Stimulated activated CD4-positive, alpha-beta T cell treated with anti-CD3 and anti-CD28 coated beads, Interleukin-1b, Interleukin-23, amount 100 ng/mL, for 48 hours (primary cell): Measurements from ENCODE around the gene PFN3.
"Not testable (repeated sequence)": the region's sequence is repeated elsewhere in the genome, so short reads cannot be mapped to it uniquely, and the experiment has no call there.

Source experiments
- DNase-seq: peaks from one replicate; pipeline ENCODE4 v3.0.0-alpha.2; 2020

Gene PFN3

DNA sequence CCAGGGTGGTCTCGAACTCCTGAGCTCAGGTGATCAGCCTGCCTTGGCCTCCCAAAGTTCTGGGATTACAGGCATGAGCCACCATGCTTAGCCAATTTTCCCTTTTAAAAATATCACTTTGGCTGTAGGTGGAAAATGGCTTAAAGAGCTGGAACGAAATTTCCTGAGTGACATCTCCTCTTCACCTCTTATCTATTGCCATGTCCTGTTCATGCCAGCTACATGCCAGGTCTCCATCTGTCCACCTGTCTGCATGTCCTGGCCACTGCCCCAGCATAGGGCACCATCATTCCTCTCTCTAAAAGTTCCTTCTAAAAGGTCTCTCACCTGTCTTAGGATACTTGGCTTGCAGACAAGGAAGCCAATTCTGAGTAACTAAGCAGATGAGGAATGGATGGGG, 23.2 kb upstream of the PFN3 start:
- no peak for DNase-seq

DNA sequence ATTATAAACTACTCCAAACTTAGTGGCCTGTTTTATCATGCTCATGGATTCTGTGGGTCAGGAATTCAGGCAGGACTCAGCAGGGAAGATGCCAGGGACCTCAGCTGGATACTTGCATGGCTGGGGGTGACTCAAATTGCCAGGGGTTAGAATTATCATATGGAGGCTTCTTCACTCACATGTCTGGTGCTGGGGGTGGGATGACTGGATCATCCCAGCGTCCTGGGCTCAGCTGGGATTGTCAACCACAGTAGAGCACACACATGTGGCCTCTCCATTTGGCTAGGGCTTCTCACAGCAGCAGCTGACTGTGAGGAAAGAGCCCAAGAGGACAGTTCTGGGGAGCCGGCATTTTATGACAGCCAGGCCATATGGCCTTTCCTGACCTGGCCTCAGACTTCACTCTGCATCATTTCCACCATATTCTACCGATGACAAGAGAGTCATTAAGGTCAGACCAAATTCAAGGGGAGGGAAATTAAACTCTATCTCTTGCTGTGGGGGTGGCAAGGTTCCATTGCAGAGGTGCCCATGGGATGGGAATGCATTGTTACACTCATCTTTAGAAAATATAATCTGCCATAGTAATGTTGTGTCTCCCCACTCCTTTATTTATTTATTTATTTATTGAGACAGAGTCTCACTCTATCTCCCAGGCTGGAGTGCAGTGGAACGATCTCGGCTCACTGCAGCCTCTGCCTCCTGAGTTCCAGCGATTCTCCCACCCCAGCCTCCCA, 20.8 kb upstream of the PFN3 start:
- no peak for DNase-seq

DNA sequence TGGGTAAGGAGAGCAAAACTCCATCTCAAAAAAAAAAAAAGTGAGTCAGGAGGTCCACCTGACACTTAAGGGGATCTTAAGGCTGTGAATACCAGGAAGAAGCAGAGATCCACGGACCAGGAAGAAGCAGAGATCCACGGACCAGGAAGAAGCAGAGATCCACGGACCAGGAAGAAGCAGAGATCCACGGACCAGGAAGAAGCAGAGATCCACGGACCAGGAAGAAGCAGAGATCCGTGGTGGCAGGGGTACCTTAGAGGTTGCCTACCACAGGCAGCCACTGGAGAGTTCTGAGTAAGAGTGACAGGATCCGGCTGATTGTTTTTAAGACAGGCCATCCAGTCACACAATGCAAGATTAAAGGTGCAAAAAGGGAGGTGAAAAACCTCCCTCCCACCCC, 20.0 kb upstream of the PFN3 start:
- DNase-seq: not testable (repeated sequence)

DNA sequence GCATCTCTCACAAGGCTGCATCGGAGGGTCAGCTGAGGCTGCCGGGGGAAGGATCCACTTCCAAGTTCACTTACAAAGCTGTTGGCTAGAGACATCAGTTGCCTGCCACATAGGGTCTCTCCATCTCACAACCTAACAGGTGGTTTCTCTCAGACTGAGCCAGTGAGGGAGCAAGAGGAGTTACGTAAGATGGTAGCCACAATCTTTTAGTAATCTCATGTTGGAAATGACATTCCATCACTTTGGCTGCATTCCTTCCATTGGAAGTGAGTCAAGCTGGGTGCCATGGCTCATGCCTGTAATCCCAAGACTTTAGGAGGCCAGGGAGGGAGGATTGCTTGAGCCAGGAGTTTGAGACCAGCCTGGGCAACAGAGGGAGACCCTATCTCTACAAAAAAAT, 18.6 kb upstream of the PFN3 start:
- no peak for DNase-seq

DNA sequence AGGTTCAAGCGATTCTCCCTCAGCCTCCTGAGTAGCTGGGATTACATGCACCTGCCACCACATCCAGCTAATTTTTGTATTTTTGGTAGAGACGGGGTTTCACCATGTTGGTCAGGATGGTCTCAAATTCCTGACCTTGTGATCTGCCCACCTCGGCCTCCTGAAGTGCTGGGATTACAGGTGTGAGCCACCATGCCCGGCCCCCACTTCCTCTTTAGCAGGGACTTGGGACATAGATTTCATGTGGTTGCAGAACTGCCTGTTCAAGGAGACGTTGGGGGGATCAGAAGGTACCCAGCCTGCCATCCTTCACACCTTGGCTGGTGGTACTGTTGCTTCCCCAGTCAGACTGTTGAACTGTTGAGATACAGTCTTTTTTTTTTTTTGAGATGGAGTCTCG, 16.6 kb upstream of the PFN3 start:
- DNase-seq: not testable (repeated sequence)

DNA sequence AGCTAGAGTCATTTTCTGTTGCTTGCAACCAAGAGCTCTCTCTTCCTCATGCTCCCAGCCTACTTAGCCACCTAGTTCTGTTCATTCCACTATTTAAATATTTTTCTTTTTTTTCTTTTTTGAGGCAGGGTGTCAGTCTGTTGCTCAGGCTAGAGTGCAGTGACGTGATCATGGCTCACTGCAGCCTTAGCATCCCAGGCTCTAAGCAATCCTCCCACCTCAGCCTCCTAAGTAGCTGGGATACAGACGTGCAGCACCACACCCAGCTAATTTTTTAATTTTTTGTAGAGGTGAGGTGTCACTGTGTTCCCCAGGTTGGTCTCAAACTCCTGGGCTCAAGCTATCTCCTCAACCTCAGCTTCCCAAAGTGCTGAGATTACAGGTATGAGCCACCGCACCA, 14.0 kb upstream of the PFN3 start:
- no peak for DNase-seq

DNA sequence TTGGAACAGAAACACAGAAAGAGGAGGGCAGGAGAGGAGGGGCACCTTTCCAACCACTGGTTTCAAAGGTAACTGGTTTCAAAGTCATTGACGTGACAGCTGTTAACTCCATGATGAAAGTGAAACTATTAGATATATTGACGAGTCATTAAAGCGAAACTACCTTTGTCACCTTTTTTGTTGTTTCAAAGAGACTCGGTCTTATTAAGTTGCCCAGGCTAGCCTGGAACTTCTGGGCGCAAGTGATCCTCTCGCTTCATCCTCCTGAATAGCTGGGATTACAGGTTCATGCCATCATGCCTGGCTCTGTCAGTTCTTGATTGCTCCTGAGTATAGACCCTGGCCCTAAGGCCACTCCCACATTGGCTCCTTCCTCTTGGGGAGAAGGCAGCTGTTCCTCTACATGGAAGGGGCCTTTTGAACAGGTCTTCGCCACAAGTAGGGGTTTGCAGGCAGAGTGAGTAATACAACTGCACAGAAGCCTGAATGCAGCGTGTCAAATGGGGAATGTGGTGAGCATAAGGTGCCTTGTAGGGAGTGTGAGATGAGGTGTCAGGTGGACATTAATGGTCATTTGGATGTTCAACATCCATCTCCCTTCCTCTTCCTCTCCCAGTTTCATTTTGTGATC, 12.3 kb upstream of the PFN3 start:
- DNase-seq: peak; percentile 37

DNA sequence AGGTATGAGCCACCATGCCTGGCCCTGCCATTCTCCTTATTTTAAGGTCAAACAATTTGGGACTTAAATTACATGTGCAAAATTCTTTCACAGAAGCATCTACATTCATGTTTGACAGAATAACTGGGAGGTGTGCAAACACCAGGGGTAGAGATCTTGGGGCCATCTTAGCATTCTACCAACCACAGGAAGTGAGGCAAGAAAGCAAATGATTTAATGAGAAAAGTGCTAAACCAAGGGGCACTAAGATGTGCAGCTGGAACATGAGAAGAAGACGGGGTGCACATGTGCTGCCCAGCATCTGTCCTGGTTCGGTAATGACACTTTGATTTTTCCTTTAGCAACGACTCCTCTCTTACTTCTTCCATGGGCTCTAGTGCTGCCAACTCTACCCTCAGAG, 10.1 kb upstream of the PFN3 start:
- DNase-seq: no peak

DNA sequence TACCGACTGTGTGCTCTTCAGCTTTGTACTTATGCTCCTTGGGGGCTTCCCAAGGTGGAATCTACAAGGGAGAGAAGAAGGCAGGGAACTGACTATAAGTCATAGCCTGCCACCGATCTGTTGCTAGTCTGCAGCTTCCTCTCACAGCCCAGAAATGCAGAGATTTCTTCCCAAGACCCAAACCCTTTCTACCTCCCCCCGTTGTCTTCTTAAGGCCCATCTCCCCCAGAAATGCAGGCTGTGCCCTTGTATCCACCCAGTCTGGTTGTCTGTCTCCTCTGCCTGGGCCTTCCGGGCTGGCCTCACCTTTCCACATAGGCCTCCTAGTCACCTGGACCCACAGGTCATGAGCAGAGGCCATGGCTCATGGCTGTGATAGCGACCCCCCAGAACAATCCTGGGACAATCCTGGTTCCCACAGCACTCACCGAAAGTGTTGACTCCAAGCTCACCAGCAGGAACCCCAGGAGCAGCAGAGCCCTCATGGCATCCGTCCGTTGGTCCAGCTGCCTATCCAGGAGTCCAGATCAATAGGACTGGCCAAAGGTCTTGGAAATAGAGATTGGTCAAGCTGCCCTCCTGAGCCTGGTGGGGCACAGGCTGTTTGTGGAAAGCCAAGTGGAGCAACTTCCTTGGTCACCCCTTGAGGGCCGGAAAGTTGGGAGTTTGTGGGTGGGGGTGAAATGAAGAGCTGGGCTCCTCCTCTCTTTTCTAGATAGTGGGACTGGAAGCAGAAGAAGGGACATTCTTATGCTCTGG, 8.8 kb upstream of the PFN3 start, which contains the start of gene F12:
F12 (minus strand) TSS at position 522 of the 759 bp plus-strand sequence; CDS start at position 485, 37 bp downstream.
- DNase-seq: no peak

DNA sequence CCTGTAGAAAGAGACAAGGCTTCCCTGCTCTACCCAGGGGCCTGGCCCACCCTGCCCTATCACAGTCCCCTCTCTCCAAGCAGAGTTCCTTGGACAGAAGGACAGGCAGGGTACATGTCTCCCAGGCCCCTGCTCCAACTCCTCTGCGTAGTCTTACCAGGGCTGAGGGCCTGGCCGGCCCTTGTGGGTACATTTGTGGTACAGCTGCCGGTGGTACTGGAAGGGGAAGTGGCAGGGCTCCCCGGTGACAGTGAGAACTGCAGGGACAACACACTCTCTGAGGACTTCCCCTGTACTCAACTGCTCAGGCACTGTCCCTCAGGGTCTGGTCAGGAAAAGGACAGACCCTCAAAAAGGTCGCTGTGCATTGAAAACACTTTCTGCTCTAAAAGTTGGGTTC, 5.3 kb upstream of the PFN3 start:
- DNase-seq: no peak

DNA sequence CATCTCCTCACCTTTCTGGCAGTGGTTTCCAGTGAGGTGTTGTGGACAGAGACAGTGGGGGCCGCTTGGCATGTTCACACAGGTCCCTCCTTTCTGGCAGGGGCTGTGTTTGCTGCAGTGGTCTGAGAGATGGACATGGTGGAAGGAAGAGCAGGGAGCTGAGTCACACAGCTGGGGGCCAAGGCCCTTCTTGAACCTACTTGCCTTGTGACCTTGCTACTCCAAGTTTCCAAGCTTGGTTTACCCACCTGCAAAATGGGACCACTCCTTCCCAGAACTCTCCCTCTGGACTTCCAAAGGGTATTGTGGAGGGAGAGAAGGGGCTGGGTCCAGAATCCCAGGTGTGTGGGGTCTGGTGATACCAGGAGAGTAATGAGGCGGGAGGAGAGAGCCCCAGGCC, 4.9 kb upstream of the PFN3 start:
- DNase-seq: no peak

DNA sequence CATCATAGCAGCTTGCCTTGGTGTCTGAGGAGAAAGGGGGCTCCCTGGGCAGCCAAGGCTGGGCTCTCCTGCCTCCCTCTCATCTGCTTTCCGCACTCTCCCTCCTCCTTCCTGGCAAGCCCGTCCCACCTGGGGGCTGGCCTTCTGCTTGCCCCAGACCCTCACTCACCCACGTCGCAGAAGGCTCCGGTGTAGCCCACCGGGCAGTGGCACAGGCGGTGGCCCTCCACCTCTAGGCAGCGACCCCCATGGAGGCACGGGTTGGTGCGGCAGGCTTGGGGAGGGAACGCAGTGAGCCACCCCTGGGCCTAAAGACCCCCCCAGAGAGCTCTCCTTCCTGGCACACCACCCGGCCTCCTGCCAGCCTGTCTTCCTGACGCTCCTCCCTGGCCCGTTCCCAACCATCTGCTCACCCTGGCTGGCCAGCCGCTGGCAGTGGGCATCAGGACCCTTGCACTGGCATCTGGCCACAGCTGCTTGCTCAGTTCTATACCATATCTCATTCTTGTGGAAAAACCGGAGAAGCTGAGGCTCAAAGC, 4.2 kb upstream of the PFN3 start:
- no peak for DNase-seq

DNA sequence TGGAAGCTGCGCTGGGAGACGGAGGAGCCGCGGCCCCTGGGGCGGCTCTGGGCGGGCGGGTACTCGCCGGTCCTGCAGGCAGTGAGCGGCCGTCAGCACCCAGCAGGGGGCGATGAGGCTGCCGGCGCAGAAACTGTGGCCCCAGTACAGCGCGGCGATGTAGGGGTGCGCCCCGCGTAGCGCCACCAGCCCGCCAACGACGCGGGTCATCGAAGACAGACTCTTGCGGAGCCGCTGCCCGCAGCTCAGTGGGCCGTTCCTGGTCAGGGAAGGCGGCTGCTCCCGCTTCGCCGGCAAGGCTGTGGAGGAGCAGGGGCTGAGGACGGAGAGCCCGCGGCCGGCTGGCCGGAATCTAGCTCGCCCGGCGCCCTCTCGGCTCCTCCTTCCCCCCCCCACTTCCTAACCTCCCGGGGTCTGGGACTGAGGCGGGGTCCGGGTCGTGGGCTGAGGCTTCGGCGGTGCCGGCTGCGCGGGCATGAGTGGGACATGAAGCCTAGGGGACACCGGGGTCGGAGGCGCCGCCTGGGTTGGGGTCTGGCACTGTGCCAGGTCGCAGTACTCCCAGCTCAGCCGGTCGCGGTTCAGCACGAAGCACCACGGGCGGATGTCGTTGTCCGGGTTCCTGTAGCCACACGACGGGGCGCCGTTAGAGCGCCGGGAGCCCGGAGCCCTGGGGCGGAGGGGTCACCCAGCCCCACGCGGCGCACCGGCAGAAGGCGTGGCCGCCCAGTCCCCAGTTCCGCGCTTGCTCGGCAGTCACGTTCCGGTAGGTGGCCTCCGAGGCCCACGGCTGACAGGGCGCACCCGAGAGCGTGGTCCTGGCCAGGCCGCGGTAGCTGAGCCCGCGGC, 3.6 kb upstream of the PFN3 start:
- peak; percentile 86 for DNase-seq

DNA sequence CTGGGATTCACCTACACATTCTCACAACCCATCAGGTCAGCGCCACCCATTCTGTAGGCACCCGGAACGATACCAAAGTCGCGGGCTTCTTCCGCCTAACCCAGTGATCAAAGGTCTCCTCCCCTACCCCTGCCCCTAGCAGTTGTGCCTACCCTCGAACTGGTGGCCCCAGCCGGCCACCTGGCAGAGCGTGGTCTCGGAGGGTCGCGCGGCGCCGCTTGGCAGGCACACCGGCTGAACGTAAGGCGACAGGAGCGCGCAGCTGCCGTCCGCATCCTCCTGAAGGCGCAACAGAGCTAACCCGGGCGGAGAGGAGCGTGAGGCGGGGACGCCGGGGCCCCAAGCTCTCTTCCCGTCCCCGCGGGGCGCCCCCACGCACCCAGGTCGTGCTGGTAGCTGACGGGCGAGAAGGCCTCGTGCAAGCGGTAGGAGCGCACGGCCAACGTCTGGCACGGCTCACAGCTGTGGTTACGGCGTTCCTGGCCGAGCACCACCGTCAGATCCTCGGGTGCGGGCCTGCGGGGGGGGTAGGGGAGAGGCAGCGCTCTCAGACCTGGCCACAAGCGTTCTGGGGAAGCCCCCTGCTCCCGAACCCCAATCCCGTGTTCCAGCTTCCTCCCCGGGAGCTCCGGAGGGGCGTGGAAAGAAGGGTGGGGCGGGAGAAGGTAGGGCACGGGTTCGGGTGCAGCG, 2.8 kb upstream of the PFN3 start:
- peak; percentile 46 for DNase-seq

DNA sequence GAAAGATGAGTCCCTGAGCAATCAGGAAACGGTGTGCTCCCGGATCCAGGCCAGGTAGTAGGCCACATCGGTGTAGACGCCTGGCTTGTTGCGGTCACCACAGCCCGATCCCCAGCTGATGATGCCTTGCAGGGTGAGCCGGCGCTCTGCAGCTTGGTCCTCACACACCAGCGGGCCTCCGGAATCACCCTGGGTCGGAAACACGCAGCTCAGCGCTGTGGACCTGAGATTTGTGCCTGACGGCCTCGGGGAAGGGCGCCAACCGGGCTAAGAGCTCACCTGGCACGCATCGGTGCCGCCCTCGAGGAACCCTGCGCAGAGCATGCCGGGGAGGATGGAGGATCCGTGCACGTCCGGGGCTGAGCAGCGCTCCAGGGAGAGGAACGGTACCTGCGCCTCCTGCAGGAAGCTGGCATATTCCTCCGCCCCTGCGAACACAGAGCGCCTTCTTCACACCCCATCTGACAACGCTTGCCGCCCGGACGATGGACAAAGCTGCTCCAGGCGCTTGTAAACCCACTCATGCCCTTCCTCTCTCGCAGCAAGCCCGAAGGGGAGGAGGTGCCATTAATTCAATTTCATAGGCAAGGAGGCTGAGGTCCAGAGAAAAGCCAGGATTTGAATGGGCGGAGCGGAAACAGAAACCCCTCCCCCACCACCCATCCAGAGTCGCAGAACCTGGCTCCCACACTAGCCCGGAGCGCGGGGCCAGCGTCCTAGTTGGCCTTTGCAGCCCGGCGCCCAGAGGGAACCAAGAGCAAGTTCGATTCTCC, 2.0 kb upstream of the PFN3 start:
- peak; percentile 77 for DNase-seq

DNA sequence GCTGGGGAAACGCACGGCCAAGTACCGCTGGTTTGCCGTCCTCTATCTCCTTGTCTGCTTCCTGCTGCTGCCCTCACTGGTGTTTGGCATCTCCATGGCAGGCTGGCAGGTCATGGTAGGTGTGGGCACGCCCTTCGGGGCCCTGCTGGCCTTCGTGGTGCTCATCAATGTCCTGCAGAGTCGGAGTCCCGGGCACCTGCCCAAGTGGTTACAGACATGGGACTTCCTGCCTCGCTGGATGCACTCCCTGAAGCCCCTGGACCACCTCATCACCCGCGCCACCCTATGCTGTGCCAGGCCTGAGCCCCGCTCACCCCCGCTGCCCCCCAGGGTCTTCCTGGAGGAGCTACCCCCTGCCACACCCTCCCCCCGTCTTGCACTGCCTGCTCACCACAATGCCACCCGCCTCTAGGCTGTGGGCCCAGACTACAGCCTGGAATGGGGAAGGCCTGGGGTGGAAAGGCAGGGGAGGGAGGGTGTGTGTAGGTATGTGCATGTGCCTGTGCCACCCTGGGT, 2.5 kb downstream of the PFN3 start:
- no peak for DNase-seq

DNA sequence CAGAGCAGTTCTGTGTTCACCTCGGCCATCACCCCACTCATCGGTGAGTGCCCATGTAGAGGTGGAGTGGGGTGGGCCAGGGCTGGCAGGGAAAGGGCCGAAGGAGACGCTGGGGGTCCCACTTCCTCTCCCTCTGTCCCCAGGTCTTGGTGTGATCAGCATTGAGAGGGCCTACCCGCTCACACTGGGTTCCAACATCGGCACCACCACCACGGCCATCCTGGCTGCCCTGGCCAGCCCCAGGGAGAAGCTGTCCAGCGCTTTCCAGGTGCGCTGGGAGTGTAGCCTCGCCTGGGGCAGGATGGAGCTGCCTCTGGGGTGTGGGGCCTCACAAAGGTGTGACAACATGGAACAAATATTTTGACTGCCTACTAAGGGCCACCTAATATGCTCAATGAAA, 3.7 kb downstream of the PFN3 start:
- no peak for DNase-seq

DNA sequence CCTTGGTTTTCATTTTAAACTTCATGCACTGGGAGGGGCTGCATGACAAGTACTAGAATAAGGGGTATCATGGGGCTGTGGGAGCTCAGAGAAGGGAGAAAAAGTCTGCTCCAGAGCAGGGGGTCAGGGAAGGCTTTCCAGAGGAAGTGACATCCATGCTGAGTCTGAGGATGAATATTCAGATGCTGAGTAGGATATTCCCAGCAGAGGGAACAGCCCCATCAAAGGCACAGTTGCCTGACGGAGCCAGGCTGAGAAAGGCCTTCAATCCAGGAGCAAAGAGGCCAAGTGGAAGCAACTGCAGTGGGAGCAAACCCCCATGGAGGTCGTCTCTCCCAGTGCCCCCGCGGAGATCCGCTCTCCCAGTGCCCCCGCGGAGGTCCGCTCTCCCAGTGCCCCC, 4.4 kb downstream of the PFN3 start:
- DNase-seq: no peak

DNA sequence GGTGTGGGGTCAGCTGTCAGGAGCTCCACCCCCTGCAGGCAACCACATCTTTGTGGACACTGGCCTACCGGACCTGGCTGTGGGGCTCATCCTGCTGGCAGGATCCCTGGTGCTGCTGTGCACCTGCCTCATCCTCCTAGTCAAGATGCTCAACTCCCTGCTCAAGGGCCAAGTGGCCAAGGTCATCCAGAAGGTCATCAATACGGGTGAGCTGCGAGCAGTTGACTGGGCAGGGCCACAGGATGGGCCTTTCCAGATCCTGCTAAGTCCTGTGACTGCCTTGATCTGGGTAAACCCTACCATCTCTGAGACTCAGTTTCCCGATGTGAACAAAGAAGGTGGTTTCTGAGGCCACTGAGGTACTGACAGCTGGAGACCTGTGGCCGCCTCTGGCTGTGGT, 6.5 kb downstream of the PFN3 start:
- no peak for DNase-seq

DNA sequence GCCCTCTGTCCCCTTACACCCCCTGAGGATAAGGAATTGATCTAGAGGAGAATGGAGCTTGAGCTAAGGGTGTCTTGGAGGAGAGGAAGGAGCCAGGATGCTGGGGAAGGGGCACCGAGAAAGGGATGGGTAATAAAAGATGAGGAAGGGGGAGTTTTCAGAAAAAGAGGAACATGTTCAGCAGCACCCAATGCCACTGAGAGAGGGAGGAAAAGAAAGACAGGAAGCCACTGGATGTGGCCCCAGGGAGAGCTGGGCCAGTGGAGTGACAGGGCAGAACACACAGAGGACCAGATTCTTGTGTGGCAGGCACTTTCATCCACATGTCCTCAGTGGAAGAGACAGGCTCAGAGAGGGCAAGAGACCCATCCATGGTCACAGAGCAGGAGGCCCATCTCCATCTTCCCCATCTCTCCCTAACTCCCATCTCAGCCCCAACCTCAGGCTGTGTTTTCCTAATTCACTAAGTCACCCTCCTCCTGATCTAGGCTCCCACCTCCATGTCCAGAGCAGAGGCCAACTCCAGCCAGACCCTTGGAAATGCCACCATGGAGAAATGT, 7.2 kb downstream of the PFN3 start:
- DNase-seq: no peak

DNA sequence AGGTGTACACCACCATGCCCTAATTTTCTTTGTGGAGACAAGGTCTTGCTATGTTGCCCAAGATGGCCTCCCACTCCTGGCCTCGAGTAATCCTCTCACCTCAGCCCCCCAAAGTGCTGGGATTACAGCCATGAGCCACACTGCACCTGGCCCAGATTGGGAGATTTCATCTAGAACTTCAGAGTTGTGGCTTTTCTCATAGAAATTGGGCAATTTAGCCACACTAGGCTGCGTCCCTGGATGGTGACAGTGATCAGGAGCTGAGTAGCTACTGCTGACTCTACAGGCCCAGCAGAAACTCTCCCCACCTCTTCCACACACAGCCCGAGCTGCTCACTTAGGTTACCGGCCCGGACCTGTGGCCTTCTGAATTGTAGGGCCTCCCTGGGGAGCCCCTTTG, 7.7 kb downstream of the PFN3 start:
- no peak for DNase-seq
